Hepatocyte (in vitro differentiated cells): ENCODE data around the gene CTAG1A.
"Not testable (repeated sequence)": the region's sequence is repeated elsewhere in the genome, so short reads cannot be mapped to it uniquely, and the experiment has no call there.

Source experiments
- EZH2 ChIP-seq: fragments of 200-600 bp; sonication (generic); IDR thresholded peaks from 2 replicates; pipeline ENCODE4 v1.6.1; 2016; ENCODE audit warnings: antibody characterized with exemption, mild to moderate bottlenecking, borderline replicate concordance
- TF ChIP-seq, protein P1 (sequence below): fragments of 200-600 bp; sonication (generic); IDR thresholded peaks from 2 replicates; pipeline ENCODE4 v1.5.1; 2016; ENCODE audit warnings: antibody characterized with exemption, mild to moderate bottlenecking; ENCODE audit not compliant: poor library complexity

GRCh38 chrX:154608823-154609222 is 23.9 kb downstream of the CTAG1A start:
- TF ChIP-seq, protein P1, sequence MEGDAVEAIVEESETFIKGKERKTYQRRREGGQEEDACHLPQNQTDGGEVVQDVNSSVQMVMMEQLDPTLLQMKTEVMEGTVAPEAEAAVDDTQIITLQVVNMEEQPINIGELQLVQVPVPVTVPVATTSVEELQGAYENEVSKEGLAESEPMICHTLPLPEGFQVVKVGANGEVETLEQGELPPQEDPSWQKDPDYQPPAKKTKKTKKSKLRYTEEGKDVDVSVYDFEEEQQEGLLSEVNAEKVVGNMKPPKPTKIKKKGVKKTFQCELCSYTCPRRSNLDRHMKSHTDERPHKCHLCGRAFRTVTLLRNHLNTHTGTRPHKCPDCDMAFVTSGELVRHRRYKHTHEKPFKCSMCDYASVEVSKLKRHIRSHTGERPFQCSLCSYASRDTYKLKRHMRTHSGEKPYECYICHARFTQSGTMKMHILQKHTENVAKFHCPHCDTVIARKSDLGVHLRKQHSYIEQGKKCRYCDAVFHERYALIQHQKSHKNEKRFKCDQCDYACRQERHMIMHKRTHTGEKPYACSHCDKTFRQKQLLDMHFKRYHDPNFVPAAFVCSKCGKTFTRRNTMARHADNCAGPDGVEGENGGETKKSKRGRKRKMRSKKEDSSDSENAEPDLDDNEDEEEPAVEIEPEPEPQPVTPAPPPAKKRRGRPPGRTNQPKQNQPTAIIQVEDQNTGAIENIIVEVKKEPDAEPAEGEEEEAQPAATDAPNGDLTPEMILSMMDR: not testable (repeated sequence)
- TF ChIP-seq EZH2: not testable (repeated sequence)
